Uterus (tissue), 2 donors: Measurements from ENCODE around the gene CCHCR1.

Source experiments
- CTCF ChIP-seq, 4 experiments: fragments of 200-600 bp in 2 of 4; fragments of 450-650 bp in 2 of 4; sonication (generic) in 2 of 4; IDR thresholded peaks; one replicate each; pipeline ENCODE4 v1.5.1; 2016 to 2019; ENCODE audit warnings: antibody characterized with exemption in 4 of 4, mild to moderate bottlenecking in 2 of 4, moderate library complexity in 1 of 4
- POLR2A ChIP-seq, 2 donors: fragments of 450-650 bp; IDR thresholded peaks; one replicate each; pipeline ENCODE4 v1.6.1; 2016; ENCODE audit warnings: antibody characterized with exemption in 2 of 2, mild to moderate bottlenecking in 1 of 2, moderate library complexity in 1 of 2

GRCh38 chr6:31110825-31111582, 46.6 kb downstream of the CCHCR1 start:
- TF ChIP-seq CTCF (IDR thresholded peaks at IDR 0.05) (no peak), POLR2A (IDR thresholded peaks at IDR 0.05) (no peak)
